Lower lobe of right lung (tissue), 2 donors: Measurements from ENCODE around the gene AFDN. TPM values are rescaled to one million over a fixed set of nuclear protein-coding genes. Genes with fewer than 3 reads are reported as not detected.
A peak's percentile ranks its signal among the peaks of the same experiment; 100 is the strongest.

ENCODE experiments used
- ATAC-seq, 2 donors: fragments of 200-7000 bp; cut with Tn5 transposase; one replicate each; pipeline ENCODE4 v1.9.1; 2020 to 2022; ENCODE audit warnings: mild to moderate bottlenecking in 2 of 2, moderate library complexity in 2 of 2
- DNase-seq: peaks from one replicate; pipeline ENCODE4 v3.0.0-alpha.2; 2020
- H3K27ac ChIP-seq: fragments of 200-600 bp; one replicate; pipeline ENCODE4 v1.8.0; 2022
- H3K27me3 ChIP-seq: fragments of 200-600 bp; one replicate; pipeline ENCODE4 v1.8.0; 2022; ENCODE audit warnings: low read depth
- H3K36me3 ChIP-seq: fragments of 200-600 bp; one replicate; pipeline ENCODE4 v1.8.0; 2022; ENCODE audit warnings: mild to moderate bottlenecking
- H3K4me1 ChIP-seq: fragments of 200-600 bp; one replicate; pipeline ENCODE4 v1.8.0; 2022
- H3K4me3 ChIP-seq: fragments of 200-600 bp; one replicate; pipeline ENCODE4 v1.8.0; 2022; ENCODE audit warnings: mild to moderate bottlenecking
- H3K9me3 ChIP-seq: fragments of 200-600 bp; one replicate; pipeline ENCODE4 v1.8.0; 2022
- CTCF ChIP-seq: fragments of 200-600 bp; IDR thresholded peaks from one replicate; pipeline ENCODE4 v1.8.0; 2022; ENCODE audit warnings: antibody characterized with exemption, mild to moderate bottlenecking
- intact Hi-C: fragments of 100-400 bp; cut with DNase I; formaldehyde crosslinking; loops from one replicate; pipeline ENCODE4 v1.11.0; 2022
- total RNA-seq: library from RNA; stranded (reverse); fragmentation: NEBNext Ultra II Directional; extraction: Animal tissue kit (Norgen Biotek cat#: 25700); gene quantifications from one replicate; pipeline ENCODE4 v1.2.1, GENCODE V29; 2021
- donor health status: DM: no; HTN: yes; CAD: no; lungs with severe emphysema.

AFDN gene
- total RNA-seq, 1 donor from 2014 or later: 167 TPM

GRCh38 chr6:167882244-167882643, 55.5 kb downstream of the AFDN start:
- no peak for DNase-seq
- TF ChIP-seq CTCF: no peak
- intact Hi-C loops: no loop called here
- ATAC-seq: no peak
- H3K9me3 ChIP-seq: no peaks in the 10 kb centered on the region
- H3K27ac ChIP-seq: no peak overlapping the region
- H3K36me3 ChIP-seq: peaks cover 61% of the 10 kb centered on the region
- no peak overlapping the region for H3K4me3 ChIP-seq
- H3K4me1 ChIP-seq: no peaks in the 10 kb centered on the region
- H3K27me3 ChIP-seq: no peaks in the 10 kb centered on the region

GRCh38 chr6:167888098-167888497, 61.4 kb downstream of the AFDN start:
- Histone ChIP-seq H3K27ac (no peak overlapping the region), H3K4me3 (no peak overlapping the region), H3K36me3 (peaks cover 65% of the 10 kb centered on the region), H3K27me3 (no peaks in the 10 kb centered on the region), H3K9me3 (no peaks in the 10 kb centered on the region), H3K4me1 (no peaks in the 10 kb centered on the region)
- ATAC-seq: no peak
- DNase-seq: no peak
- intact Hi-C loops: no loop called here
- no peak for TF ChIP-seq CTCF

- Histone ChIP-seq H3K36me3 (peaks cover 68% of the 10 kb centered on the region), H3K27me3 (no peaks in the 10 kb centered on the region), H3K27ac (no peak overlapping the region), H3K9me3 (no peaks in the 10 kb centered on the region), H3K4me3 (no peak overlapping the region), H3K4me1 (no peaks in the 10 kb centered on the region)
- intact Hi-C loops: no loop called here
- ATAC-seq (peak in 1 of 2 donors; percentile 19), DNase-seq (no peak)
- no peak for TF ChIP-seq CTCF
Measured at GRCh38 chr6:167892835-167893815, 66.4 kb downstream of the AFDN start.

- Histone ChIP-seq H3K27ac (no peak overlapping the region), H3K36me3 (peaks cover 66% of the 10 kb centered on the region), H3K4me1 (no peaks in the 10 kb centered on the region), H3K4me3 (no peak overlapping the region), H3K9me3 (no peaks in the 10 kb centered on the region), H3K27me3 (no peaks in the 10 kb centered on the region)
- TF ChIP-seq CTCF: no peak
- ATAC-seq (no peak), DNase-seq (no peak)
- intact Hi-C loops: no loop called here
Measured at GRCh38 chr6:167894965-167895364, 68.3 kb downstream of the AFDN start.

- ATAC-seq: no peak
- Histone ChIP-seq H3K9me3 (no peaks in the 10 kb centered on the region), H3K36me3 (peaks cover 62% of the 10 kb centered on the region), H3K27ac (no peak overlapping the region), H3K4me3 (no peak overlapping the region), H3K27me3 (no peaks in the 10 kb centered on the region), H3K4me1 (no peaks in the 10 kb centered on the region)
- no peak for DNase-seq
- intact Hi-C loops: no loop called here
- TF ChIP-seq CTCF: no peak
Measured at GRCh38 chr6:167896648-167897047, 69.9 kb downstream of the AFDN start.
